Pancreas (tissue), 10 donors: ENCODE results near the gene OR7G2. TPM values are rescaled to one million over a fixed set of nuclear protein-coding genes. Genes with fewer than 3 reads are reported as not detected.

Experiments
- ATAC-seq, 4 donors: fragments of 200-7000 bp; cut with Tn5 transposase; one replicate each; pipeline versions ENCODE4 v1.8.0 to v1.9.1; 2020; ENCODE audit warnings: mild to moderate bottlenecking in 4 of 4, moderate library complexity in 4 of 4
- DNase-seq, 6 donors: peaks; one replicate each; pipeline ENCODE4 v3.0.0-alpha.2; 2020
- FAIRE-seq: peaks from 2 replicates; lab custom pipeline; 2012; peaks lifted over from hg19 to GRCh38; lab: Jason Lieb, UNC
- H3K27ac ChIP-seq, 4 donors: fragments of 200-600 bp; sonication (generic); 1 replicate in 3 of 4; 2 replicates in 1 of 4; pipeline versions ENCODE4 v1.5.0 to v1.8.0; 2020
- H3K27me3 ChIP-seq, 4 donors: fragments of 200-600 bp; one replicate each; pipeline ENCODE4 v1.8.0; 2021
- H3K36me3 ChIP-seq, 3 donors: fragments of 200-600 bp; sonication (generic) in 1 of 3; one replicate each; pipeline versions ENCODE4 v1.5.0 to v1.8.0; 2020 to 2021
- H3K4me1 ChIP-seq, 3 donors: fragments of 200-600 bp; one replicate each; pipeline ENCODE4 v1.8.0; 2021
- H3K4me3 ChIP-seq, 4 donors: fragments of 200-600 bp; sonication (generic) in 2 of 4; one replicate each; pipeline versions ENCODE4 v1.5.0 to v1.8.0; 2020 to 2021
- H3K9me3 ChIP-seq, 4 donors: fragments of 200-600 bp; one replicate each; pipeline ENCODE4 v1.8.0; 2021
- CTCF ChIP-seq, 4 donors: fragments of 200-600 bp; sonication (generic) in 3 of 4; IDR thresholded peaks; one replicate each; pipeline versions ENCODE4 v1.5.0 to v1.8.0; 2021; ENCODE audit warnings: antibody characterized with exemption in 4 of 4
- WGBS, 2 donors: extraction: QIAGEN DNeasy Blood & Tissue Kit; methylation state at CpG; one replicate each; pipeline ENCODE4 v1.1.7; 2013; 5-methylcytosine and 5-hydroxymethylcytosine counted together
- intact Hi-C, 3 donors: fragments of 100-400 bp; cut with DNase I; formaldehyde crosslinking; loops; one replicate each; pipeline versions ENCODE4 v1.11.1 to v1.14.2; 2022
- polyA plus RNA-seq, 2 donors: library from polyadenylated mRNA; stranded (reverse); fragments of 200-250 nt; gene quantifications; one replicate each; pipeline ENCODE4 v1.2.3, GENCODE V29; 2013
- total RNA-seq, 6 donors: library from RNA; stranded (reverse); fragmentation: NEBNext Ultra II Directional in 4 of 6; extraction: Animal tissue kit (Norgen Biotek cat#: 25700) in 4 of 6; gene quantifications; one replicate each; pipeline versions ENCODE4 v1.2.1 to v1.2.4, GENCODE V29; 2021 to 2023
- donor health status: healthy with polysubstance abuse.
- donor health status: DM: no; HTN: no; CAD: no; lungs with moderate emphysema.
- donor health status: DM: no; HTN: no; CAD: no.
- donor health status: control.
- donor health status: control.
- donor health status: Bipolar disorder and iron deficiency.
- donor health status: DM: yes; HTN: yes; CAD: no.
- donor health status: DM: no; HTN: no; CAD: no.
- donor health status: DM: no; HTN: no; CAD: no.
- donor health status: DM: yes; HTN: yes; CAD: no.

The OR7G2 gene
- total and polyA plus RNA-seq, 8 donors = not detected

GRCh38 chr19:9149997-9150396 lies 42.7 kb upstream of the OR7G2 start:
- Histone ChIP-seq H3K4me3 (no peak overlapping the region), H3K9me3 (peaks cover 0 to 4% (median 0%) of the 10 kb centered on the region in 4 donors), H3K27ac (no peak overlapping the region), H3K4me1 (no peaks in the 10 kb centered on the region), H3K36me3 (no peaks in the 10 kb centered on the region), H3K27me3 (no peaks in the 10 kb centered on the region)
- 88 to 98% methylated on average over 4 of the region's 4 CpGs for WGBS, 2 donors
- no peak for TF ChIP-seq CTCF (IDR thresholded peaks at IDR 0.05)
- intact Hi-C loops = no loop called here
- no peak for FAIRE-seq
- no peak for DNase-seq
- no peak for ATAC-seq

- FAIRE-seq (no peak), ATAC-seq (no peak), DNase-seq (no peak)
- Histone ChIP-seq H3K4me3 (no peak overlapping the region), H3K27ac (no peak overlapping the region), H3K27me3 (no peaks in the 10 kb centered on the region), H3K4me1 (no peaks in the 10 kb centered on the region), H3K36me3 (no peaks in the 10 kb centered on the region), H3K9me3 (peaks cover 0 to 7% (median 0%) of the 10 kb centered on the region in 4 donors)
- WGBS, 2 donors = 98% methylated on average over 3 of the region's 3 CpGs
- intact Hi-C loops = no loop called here
- TF ChIP-seq CTCF (IDR thresholded peaks at IDR 0.05) = no peak
Measured at GRCh38 chr19:9148697-9149096, 41.4 kb upstream of the OR7G2 start.

GRCh38 chr19:9146882-9147281 lies 39.6 kb upstream of the OR7G2 start:
- intact Hi-C loops = no loop called here
- H3K27me3 ChIP-seq = no peaks in the 10 kb centered on the region

GRCh38 chr19:9144920-9145319 lies 37.6 kb upstream of the OR7G2 start:
- Histone ChIP-seq H3K27ac (no peak overlapping the region), H3K36me3 (no peaks in the 10 kb centered on the region), H3K4me1 (peaks cover 6 to 14% (median 9%) of the 10 kb centered on the region in 3 donors), H3K27me3 (no peaks in the 10 kb centered on the region), H3K4me3 (no peak overlapping the region), H3K9me3 (peaks cover 0 to 7% (median 0%) of the 10 kb centered on the region in 4 donors)
- TF ChIP-seq CTCF (IDR thresholded peaks at IDR 0.05) = no peak
- ATAC-seq = no peak
- 98 to 99% methylated on average over 5 of the region's 5 CpGs for WGBS, 2 donors
- no peak for FAIRE-seq
- intact Hi-C loops = no loop called here
- no peak for DNase-seq

More at GRCh38 chr19:9146882-9147281, 39.6 kb upstream of the OR7G2 start:
- Histone ChIP-seq H3K4me1 (peaks cover 0 to 6% (median 2%) of the 10 kb centered on the region in 3 donors), H3K27ac (no peak overlapping the region), H3K36me3 (no peaks in the 10 kb centered on the region), H3K9me3 (peaks cover 0 to 7% (median 0%) of the 10 kb centered on the region in 4 donors), H3K4me3 (no peak overlapping the region)
- ATAC-seq (no peak), FAIRE-seq (no peak), DNase-seq (no peak)
- TF ChIP-seq CTCF (IDR thresholded peaks at IDR 0.05) = no peak
- WGBS, 2 donors = 97 to 100% methylated on average over 1 of the region's 1 CpG

- Histone ChIP-seq H3K4me3 (peak within 1 kb of the TSS; percentile 52 to 86 (median 80)), H3K27me3 (no peaks in the 10 kb centered on the region), H3K9me3 (peaks cover 0 to 7% (median 0%) of the 10 kb centered on the region in 4 donors), H3K4me1 (peaks cover 6 to 14% (median 9%) of the 10 kb centered on the region in 3 donors), H3K36me3 (no peaks in the 10 kb centered on the region), H3K27ac (peak within 1 kb of the TSS; percentile 50 to 78 (median 68))
- intact Hi-C loops = no loop called here
- 0% methylated on average over 43 of the region's 43 CpGs for WGBS, 2 donors
- ATAC-seq = peak; percentile 97 to 99 (median 98)
- DNase-seq = peak; percentile 87 to 94 (median 90)
- no peak for TF ChIP-seq CTCF (IDR thresholded peaks at IDR 0.05)
- FAIRE-seq = peak; percentile 32
Measured at GRCh38 chr19:9140159-9140874, 33.0 kb upstream of the OR7G2 start, which contains the start of gene ZNF317. TSS of gene ZNF317 (plus strand) at chr19:9140397. CDS start at chr19:9156017, 15,620 bp downstream.
